ENCODE measurements around the gene CDH3.

- TF ChIP-seq CTCF (IDR thresholded peaks at IDR 0.05), result no peak
- TF ChIP-seq POLR2A (IDR thresholded peaks at IDR 0.05), result no peak
- TF ChIP-seq POLR2AphosphoS5 (IDR thresholded peaks at IDR 0.05), result no peak
Observed at GRCh38 chr16:68643847-68644246, 1.3 kb upstream of the CDH3 start.
